ENCODE data around the gene PCDHGA11.
"Not testable (repeated sequence)": the region's sequence is repeated elsewhere in the genome, so short reads cannot be mapped to it uniquely, and the experiment has no call there.

Gene PCDHGA11

DNA sequence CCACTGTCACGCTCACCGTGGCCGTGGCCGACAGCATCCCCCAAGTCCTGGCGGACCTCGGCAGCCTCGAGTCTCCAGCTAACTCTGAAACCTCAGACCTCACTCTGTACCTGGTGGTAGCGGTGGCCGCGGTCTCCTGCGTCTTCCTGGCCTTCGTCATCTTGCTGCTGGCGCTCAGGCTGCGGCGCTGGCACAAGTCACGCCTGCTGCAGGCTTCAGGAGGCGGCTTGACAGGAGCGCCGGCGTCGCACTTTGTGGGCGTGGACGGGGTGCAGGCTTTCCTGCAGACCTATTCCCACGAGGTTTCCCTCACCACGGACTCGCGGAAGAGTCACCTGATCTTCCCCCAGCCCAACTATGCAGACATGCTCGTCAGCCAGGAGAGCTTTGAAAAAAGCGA is 11.9 kb downstream of the PCDHGA11 start:
- not testable (repeated sequence) for DNase-seq

GRCh38 chr5:141434006-141434405 is 13.2 kb downstream of the PCDHGA11 start:
- DNase-seq: no peak

GRCh38 chr5:141437221-141437620 is 16.4 kb downstream of the PCDHGA11 start:
- DNase-seq: no peak

GRCh38 chr5:141439411-141440141 is 18.7 kb downstream of the PCDHGA11 start:
- DNase-seq: no peak

GRCh38 chr5:141440341-141440740 is 19.5 kb downstream of the PCDHGA11 start:
- DNase-seq: no peak

DNA sequence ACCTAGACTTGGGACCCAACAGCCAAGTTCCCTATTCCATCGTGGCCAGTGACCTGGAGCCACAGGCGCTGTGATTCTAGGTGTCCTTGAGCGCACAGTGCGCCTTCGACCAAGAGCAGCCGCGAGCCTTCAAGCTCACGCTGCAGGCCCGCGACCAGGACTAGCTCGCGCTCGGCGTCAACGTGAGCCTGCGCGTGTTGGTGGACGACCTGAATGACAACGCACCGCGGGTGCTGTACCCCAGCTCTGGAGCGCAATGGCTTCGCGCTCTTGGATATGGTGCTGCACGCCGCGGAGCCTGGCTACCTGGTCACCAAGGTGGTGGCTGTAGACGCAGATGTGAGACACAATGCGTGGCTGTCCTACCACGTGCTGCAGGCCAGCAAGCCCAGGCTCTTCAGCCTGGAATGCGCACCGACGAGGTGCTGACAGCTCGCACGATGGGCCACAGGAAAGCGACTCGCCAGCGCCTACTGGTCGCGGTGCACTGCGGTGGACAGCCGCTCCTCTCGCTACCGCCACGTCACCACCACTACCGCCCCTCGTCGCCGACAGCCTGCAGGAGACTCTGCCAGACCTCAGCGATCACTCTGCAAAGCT is 20.8 kb downstream of the PCDHGA11 start:
- no peak for DNase-seq

DNA sequence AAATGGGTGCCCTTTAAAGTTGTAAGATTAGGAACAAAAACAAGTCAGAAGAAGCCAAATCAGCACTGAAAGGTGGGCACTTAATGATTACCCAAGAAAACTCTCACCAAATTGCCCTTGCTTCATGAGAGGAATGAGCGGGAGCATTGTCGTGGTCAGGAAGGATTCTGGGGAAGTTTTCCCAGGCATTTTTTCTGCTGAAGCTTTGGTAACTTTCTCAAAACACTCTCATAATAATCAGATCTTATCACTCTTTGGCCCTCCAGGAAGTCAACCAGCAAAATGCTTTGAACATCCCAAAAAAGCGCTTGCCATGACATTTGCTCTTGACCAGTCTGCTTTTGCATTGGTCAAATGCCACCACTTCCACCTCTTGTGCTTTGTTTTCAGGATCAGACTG is 44.5 kb downstream of the PCDHGA11 start:
- no peak for DNase-seq
